ENCODE results near the gene PNRC1.

The PNRC1 gene

GRCh38 chr6:89098461-89098860, 17.9 kb downstream of the PNRC1 start:
- Histone ChIP-seq H3K27me3 (replicated peaks; ENCODE audit: control insufficient read depth, insufficient read depth, low read length) (no peaks in the 10 kb centered on the region), H3K4me3 (replicated peaks; ENCODE audit: low read depth, low read length) (no peak overlapping the region), H3K36me3 (ENCODE audit: control insufficient read depth, insufficient read depth, low read length) (no peaks in the 10 kb centered on the region)
- TF ChIP-seq CTCF (IDR thresholded peaks at IDR 0.05; ENCODE audit: insufficient read depth, low read length, poor library complexity, severe bottlenecking): no peak
- DNase-seq (ENCODE audit: extremely low read depth, insufficient read length): no peak

- DNase-seq (ENCODE audit: extremely low read depth, insufficient read length): no peak
- TF ChIP-seq CTCF (IDR thresholded peaks at IDR 0.05; ENCODE audit: insufficient read depth, low read length, poor library complexity, severe bottlenecking): no peak
- no peak overlapping the region for H3K4me3 ChIP-seq (replicated peaks; ENCODE audit: low read depth, low read length)
- H3K27me3 ChIP-seq (replicated peaks; ENCODE audit: control insufficient read depth, insufficient read depth, low read length): no peaks in the 10 kb centered on the region
- no peaks in the 10 kb centered on the region for H3K36me3 ChIP-seq (ENCODE audit: control insufficient read depth, insufficient read depth, low read length)
These were observed 19.6 kb downstream of the PNRC1 start for GRCh38 chr6:89100114-89100513.

- Histone ChIP-seq H3K4me3 (replicated peaks; ENCODE audit: low read depth, low read length) (no peak overlapping the region), H3K36me3 (ENCODE audit: control insufficient read depth, insufficient read depth, low read length) (no peaks in the 10 kb centered on the region), H3K27me3 (replicated peaks; ENCODE audit: control insufficient read depth, insufficient read depth, low read length) (no peaks in the 10 kb centered on the region; the same call in 1 of the 2 replicates)
- TF ChIP-seq CTCF (IDR thresholded peaks at IDR 0.05; ENCODE audit: insufficient read depth, low read length, poor library complexity, severe bottlenecking): no peak
- DNase-seq (ENCODE audit: extremely low read depth, insufficient read length): no peak
These were observed 29.7 kb downstream of the PNRC1 start for GRCh38 chr6:89110284-89110683.

GRCh38 chr6:89111933-89112332, 31.4 kb downstream of the PNRC1 start:
- no peaks in the 10 kb centered on the region for H3K27me3 ChIP-seq (replicated peaks; ENCODE audit: control insufficient read depth, insufficient read depth, low read length)
- no peaks in the 10 kb centered on the region for H3K36me3 ChIP-seq (ENCODE audit: control insufficient read depth, insufficient read depth, low read length)
- no peak for TF ChIP-seq CTCF (IDR thresholded peaks at IDR 0.05; ENCODE audit: insufficient read depth, low read length, poor library complexity, severe bottlenecking)

GRCh38 chr6:89116702-89117101, 36.2 kb downstream of the PNRC1 start:
- no peaks in the 10 kb centered on the region for H3K36me3 ChIP-seq (ENCODE audit: control insufficient read depth, insufficient read depth, low read length)
- DNase-seq (ENCODE audit: extremely low read depth, insufficient read length): no peak
- no peak overlapping the region for H3K4me3 ChIP-seq (replicated peaks; ENCODE audit: low read depth, low read length)
- TF ChIP-seq CTCF (IDR thresholded peaks at IDR 0.05; ENCODE audit: insufficient read depth, low read length, poor library complexity, severe bottlenecking): no peak
- no peaks in the 10 kb centered on the region for H3K27me3 ChIP-seq (replicated peaks; ENCODE audit: control insufficient read depth, insufficient read depth, low read length)

More at GRCh38 chr6:89111933-89112332, 31.4 kb downstream of the PNRC1 start:
- DNase-seq (ENCODE audit: extremely low read depth, insufficient read length): no peak
- no peak overlapping the region for H3K4me3 ChIP-seq (replicated peaks; ENCODE audit: low read depth, low read length)

Measured in GM06990 (cell line).